ENCODE results near the gene ENOX2.
A peak's percentile ranks its signal among the peaks of the same experiment; 100 is the strongest.

The ENOX2 gene

DNA sequence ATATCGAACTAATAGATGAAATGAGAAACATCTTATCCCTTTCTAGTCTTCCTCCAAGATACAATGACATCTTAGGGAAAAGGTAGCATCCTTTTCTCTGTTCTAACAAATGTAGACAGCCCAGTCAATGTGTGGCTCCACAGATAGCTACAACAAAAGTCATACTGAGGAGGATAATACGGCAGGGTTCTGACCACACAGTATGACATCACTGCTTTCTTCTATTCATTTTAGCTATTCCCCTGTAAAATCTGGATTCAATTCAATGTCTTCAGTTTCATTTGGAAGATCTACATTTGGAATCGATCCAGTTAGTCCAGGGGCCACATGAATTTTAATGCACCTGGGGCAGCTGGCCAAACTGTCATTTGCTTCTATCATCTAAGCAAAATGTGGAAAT, 51.4 kb downstream of the ENOX2 start:
- Mint-ChIP-seq H3K36me3 (ENCODE audit: low read depth) (peaks cover 26% of the 10 kb centered on the region), H3K27me3 (ENCODE audit: low read depth) (no peaks in the 10 kb centered on the region), H3K4me1 (peaks cover 40% of the 10 kb centered on the region), H3K4me3 (no peak overlapping the region), H3K9me3 (peaks cover 16% of the 10 kb centered on the region), H3K27ac (no peak overlapping the region)
- TF ChIP-seq, protein P1, sequence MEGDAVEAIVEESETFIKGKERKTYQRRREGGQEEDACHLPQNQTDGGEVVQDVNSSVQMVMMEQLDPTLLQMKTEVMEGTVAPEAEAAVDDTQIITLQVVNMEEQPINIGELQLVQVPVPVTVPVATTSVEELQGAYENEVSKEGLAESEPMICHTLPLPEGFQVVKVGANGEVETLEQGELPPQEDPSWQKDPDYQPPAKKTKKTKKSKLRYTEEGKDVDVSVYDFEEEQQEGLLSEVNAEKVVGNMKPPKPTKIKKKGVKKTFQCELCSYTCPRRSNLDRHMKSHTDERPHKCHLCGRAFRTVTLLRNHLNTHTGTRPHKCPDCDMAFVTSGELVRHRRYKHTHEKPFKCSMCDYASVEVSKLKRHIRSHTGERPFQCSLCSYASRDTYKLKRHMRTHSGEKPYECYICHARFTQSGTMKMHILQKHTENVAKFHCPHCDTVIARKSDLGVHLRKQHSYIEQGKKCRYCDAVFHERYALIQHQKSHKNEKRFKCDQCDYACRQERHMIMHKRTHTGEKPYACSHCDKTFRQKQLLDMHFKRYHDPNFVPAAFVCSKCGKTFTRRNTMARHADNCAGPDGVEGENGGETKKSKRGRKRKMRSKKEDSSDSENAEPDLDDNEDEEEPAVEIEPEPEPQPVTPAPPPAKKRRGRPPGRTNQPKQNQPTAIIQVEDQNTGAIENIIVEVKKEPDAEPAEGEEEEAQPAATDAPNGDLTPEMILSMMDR (IDR thresholded peaks at IDR 0.05; ENCODE audit: unreplicated experiment in 3 of 3), result no peak

DNA sequence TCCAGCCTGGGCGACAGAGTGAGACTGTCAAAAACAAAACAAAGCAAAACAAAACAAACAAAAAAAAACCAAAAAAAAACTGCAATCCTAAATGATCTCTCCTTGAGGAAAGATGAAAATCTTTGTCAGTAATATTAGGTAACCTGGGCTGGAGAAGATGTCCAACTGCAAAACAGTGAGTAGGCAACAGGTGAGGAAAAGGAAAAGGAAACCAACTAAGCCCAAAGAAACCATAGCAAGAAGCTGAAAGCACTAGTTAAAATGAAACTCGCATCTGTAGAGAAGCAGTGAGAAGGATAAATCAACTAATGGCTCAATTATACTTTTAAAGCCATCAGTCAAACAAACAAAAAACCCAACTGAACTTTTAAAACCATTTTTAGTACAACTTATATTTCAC, 54.2 kb downstream of the ENOX2 start:
- TF ChIP-seq, protein P1 (IDR thresholded peaks at IDR 0.05; ENCODE audit: unreplicated experiment in 3 of 3), result no peak
- Mint-ChIP-seq H3K4me1 (peaks cover 47% of the 10 kb centered on the region), H3K9me3 (peaks cover 2% of the 10 kb centered on the region)

DNA sequence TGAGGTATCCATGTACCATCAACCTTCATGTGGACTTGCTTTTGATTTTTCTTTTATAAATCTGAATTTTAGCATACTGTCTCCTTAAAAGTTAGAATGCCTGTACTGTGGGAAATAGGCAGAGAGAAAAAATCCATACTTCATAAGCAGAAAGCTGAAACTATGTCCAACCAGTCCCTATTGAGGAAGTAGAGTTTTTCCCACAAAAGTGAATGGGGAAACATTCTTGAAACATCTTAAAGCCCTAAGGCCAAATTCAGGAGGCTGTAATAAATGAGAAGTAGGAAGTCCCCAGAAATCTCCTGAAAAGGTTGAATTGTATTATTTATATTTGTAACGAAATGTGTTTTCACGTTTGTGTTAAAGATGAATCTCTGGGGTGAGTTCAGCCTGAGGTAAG, 56.3 kb downstream of the ENOX2 start:
- H3K27ac Mint-ChIP-seq, result peak overlapping the region; percentile 19 to 73 (median 68)
- peaks cover 60% of the 10 kb centered on the region for H3K4me1 Mint-ChIP-seq
- no peaks in the 10 kb centered on the region for H3K9me3 Mint-ChIP-seq
- H3K27me3 Mint-ChIP-seq (ENCODE audit: low read depth), result no peaks in the 10 kb centered on the region
- H3K36me3 Mint-ChIP-seq (ENCODE audit: low read depth), result no peaks in the 10 kb centered on the region
- TF ChIP-seq, protein P1 (IDR thresholded peaks at IDR 0.05; ENCODE audit: unreplicated experiment in 3 of 3), result no peak
- H3K4me3 Mint-ChIP-seq, result no peak overlapping the region

More for the DNA sequence above, 54.2 kb downstream of the ENOX2 start:
- Mint-ChIP-seq H3K4me3 (no peak overlapping the region), H3K36me3 (ENCODE audit: low read depth) (peaks cover 3% of the 10 kb centered on the region), H3K27ac (peak overlapping the region; percentile 12 to 68 (median 27)), H3K27me3 (ENCODE audit: low read depth) (no peaks in the 10 kb centered on the region)

DNA sequence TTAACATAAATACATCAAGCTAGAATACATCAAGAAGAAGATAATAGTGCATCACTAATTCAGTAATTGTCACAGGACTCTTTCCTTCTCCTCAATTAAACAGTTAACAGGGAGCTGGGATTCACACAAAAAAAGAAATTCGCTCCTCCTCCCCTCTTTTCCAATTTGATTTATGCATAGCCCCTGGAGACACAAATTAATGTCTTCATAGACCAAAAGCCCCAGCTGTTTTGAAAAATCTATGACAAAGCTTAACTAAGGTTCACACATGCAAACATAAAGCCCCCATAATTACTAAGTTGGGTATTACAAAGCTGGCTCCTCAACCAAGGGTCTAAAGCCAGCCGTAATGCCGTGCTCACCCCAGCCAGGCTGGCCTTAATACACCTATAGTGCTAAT, 61.2 kb downstream of the ENOX2 start:
- H3K4me1 Mint-ChIP-seq, result peaks cover 35% of the 10 kb centered on the region
- H3K9me3 Mint-ChIP-seq, result no peaks in the 10 kb centered on the region
- TF ChIP-seq, protein P1 (IDR thresholded peaks at IDR 0.05; ENCODE audit: unreplicated experiment in 3 of 3), result no peak
- peak overlapping the region; percentile 18 to 83 (median 54) for H3K27ac Mint-ChIP-seq
- H3K4me3 Mint-ChIP-seq, result no peak overlapping the region
- H3K27me3 Mint-ChIP-seq (ENCODE audit: low read depth), result no peaks in the 10 kb centered on the region
- no peaks in the 10 kb centered on the region for H3K36me3 Mint-ChIP-seq (ENCODE audit: low read depth)

DNA sequence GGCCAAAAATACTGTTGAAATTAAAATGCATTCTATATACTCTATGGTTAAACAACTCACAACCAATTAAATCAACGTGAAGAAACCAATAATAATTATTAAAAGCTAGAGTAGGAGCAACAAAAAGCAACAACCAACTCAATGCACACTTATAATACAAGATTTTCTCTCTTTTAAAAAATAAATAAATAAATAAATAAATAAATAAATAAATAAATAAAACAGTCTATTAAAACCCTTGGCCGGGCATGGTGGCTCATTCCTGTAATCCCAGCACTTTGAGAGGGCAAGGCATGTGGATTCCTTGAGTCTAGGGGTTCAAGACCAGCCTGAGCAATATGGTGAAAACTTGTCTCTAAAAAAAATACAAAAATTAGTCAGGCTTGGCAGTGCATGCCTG, 62.7 kb downstream of the ENOX2 start:
- Mint-ChIP-seq H3K9me3 (no peaks in the 10 kb centered on the region), H3K27ac (no peak overlapping the region), H3K4me3 (no peak overlapping the region), H3K4me1 (peaks cover 46% of the 10 kb centered on the region), H3K36me3 (ENCODE audit: low read depth) (no peaks in the 10 kb centered on the region), H3K27me3 (ENCODE audit: low read depth) (no peaks in the 10 kb centered on the region)
- TF ChIP-seq, protein P1 (IDR thresholded peaks at IDR 0.05; ENCODE audit: unreplicated experiment in 3 of 3), result no peak

DNA sequence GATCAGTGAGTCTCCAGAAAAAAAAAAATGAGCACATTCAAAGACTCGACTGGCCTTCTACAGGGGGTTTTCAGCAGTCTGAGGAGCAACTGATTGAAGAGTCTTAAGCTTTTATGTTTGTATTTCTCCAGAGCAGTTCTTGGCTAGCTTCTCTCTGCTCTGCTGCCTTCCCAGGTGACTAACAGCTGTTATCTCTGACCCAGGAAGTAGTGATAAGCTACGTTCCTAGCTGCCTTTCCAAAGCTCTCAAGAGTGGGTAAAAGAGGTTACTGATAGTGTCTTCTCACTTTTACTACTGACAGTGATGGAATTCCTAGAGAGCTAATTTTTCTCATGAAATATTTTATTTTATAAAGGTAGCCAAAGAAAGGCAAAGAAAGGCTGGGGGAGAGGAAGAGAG, 66.6 kb downstream of the ENOX2 start:
- Mint-ChIP-seq H3K27ac (peak overlapping the region in 2 of 3 experiments; percentile 21 to 70), H3K4me3 (no peak overlapping the region), H3K4me1 (peaks cover 40% of the 10 kb centered on the region), H3K27me3 (ENCODE audit: low read depth) (no peaks in the 10 kb centered on the region), H3K36me3 (ENCODE audit: low read depth) (no peaks in the 10 kb centered on the region), H3K9me3 (no peaks in the 10 kb centered on the region)
- TF ChIP-seq, protein P1 (IDR thresholded peaks at IDR 0.05; ENCODE audit: unreplicated experiment in 3 of 3), result no peak
